ENCODE data around the gene TRIM3. TPM values are rescaled to one million over a fixed set of nuclear protein-coding genes. Genes with fewer than 3 reads are reported as not detected.

The TRIM3 gene
- total RNA-seq, 1 experiment from 2014 or later: 7.4 TPM

DNA sequence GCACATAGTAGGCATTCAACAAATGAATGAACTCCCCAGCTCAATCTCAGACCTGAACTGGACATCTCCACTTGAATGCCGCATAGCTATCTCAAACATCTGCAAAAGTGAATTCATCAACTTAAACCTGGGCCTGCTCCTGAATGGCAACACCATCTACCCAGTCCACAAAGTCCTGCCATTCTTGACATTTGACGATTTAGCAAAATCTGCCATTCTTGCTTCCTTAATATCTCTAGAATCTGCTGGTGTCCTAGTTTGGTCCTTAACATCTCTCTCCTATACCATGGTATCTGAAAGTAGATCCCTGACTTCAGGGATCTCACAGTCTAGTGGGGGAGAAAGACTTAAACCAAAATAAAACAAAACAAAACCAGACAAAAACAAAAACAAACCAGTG is 20.6 kb downstream of the TRIM3 start:
- TF ChIP-seq, protein P1, sequence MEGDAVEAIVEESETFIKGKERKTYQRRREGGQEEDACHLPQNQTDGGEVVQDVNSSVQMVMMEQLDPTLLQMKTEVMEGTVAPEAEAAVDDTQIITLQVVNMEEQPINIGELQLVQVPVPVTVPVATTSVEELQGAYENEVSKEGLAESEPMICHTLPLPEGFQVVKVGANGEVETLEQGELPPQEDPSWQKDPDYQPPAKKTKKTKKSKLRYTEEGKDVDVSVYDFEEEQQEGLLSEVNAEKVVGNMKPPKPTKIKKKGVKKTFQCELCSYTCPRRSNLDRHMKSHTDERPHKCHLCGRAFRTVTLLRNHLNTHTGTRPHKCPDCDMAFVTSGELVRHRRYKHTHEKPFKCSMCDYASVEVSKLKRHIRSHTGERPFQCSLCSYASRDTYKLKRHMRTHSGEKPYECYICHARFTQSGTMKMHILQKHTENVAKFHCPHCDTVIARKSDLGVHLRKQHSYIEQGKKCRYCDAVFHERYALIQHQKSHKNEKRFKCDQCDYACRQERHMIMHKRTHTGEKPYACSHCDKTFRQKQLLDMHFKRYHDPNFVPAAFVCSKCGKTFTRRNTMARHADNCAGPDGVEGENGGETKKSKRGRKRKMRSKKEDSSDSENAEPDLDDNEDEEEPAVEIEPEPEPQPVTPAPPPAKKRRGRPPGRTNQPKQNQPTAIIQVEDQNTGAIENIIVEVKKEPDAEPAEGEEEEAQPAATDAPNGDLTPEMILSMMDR (IDR thresholded peaks at IDR 0.05; ENCODE audit: unreplicated experiment): no peak
- no peaks in the 10 kb centered on the region for H3K27me3 Mint-ChIP-seq (ENCODE audit: insufficient read depth, unreplicated experiment)
- H3K4me3 Mint-ChIP-seq (ENCODE audit: unreplicated experiment): no peak overlapping the region
- H3K36me3 Mint-ChIP-seq (ENCODE audit: insufficient read depth, unreplicated experiment): no peaks in the 10 kb centered on the region
- no peaks in the 10 kb centered on the region for H3K4me1 Mint-ChIP-seq (ENCODE audit: insufficient read depth, unreplicated experiment)
- DNase-seq (ENCODE audit: unreplicated experiment): no peak
- POLR2A ChIA-PET: interaction anchor here (1.1 kb wide), 1 partner anchor 22 kb away, joined by 3 read pairs; no protein-coding TSS in a partner anchor
- H3K9me3 Mint-ChIP-seq (ENCODE audit: unreplicated experiment): no peaks in the 10 kb centered on the region
- BruUV-seq (replicated peaks): no TSS peak
- CTCF ChIA-PET: interaction anchor here (0.6 to 5.5 kb wide), 7 partner anchors 10 to 93 kb away, joined by 3 to 79 read pairs (median 4); partner anchors contain the start of gene HPX
- H3K27ac Mint-ChIP-seq (ENCODE audit: low read depth, unreplicated experiment): no peak overlapping the region
- intact Hi-C loops (cut with micrococcal nuclease): no loop called here

DNA sequence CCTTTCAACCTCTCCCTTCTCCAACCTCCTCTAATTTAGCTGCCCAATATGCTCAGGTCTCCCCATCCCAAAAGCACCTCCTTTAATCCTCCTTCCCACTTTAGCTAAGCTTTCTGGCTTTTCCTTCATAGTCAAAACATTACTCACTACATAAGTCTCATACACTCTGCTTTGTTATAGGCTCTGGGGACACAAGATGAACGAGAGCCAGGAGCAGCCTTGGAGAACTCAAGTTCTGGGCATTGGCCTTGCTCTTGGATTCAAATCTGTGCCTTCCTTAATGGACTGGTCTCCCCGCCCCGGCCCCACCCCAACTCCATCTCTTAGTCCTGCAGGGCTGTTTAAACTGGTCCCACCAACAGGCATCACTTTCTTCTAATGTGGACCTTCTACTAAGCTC is 21.5 kb downstream of the TRIM3 start:
- CTCF ChIA-PET: interaction anchor here (0.6 to 5.5 kb wide), 7 partner anchors 9 to 1308 kb away, joined by 3 to 79 read pairs (median 4); partner anchors contain the start of gene HPX
- no peaks in the 10 kb centered on the region for H3K27me3 Mint-ChIP-seq (ENCODE audit: insufficient read depth, unreplicated experiment)
- BruUV-seq (replicated peaks): no TSS peak
- intact Hi-C loops (cut with micrococcal nuclease): no loop called here
- POLR2A ChIA-PET: no interaction called here
- no peaks in the 10 kb centered on the region for H3K36me3 Mint-ChIP-seq (ENCODE audit: insufficient read depth, unreplicated experiment)
- H3K4me3 Mint-ChIP-seq (ENCODE audit: unreplicated experiment): no peak overlapping the region
- DNase-seq (ENCODE audit: unreplicated experiment): no peak
- no peaks in the 10 kb centered on the region for H3K4me1 Mint-ChIP-seq (ENCODE audit: insufficient read depth, unreplicated experiment)
- no peak overlapping the region for H3K27ac Mint-ChIP-seq (ENCODE audit: low read depth, unreplicated experiment)
- TF ChIP-seq, protein P1 (IDR thresholded peaks at IDR 0.05; ENCODE audit: unreplicated experiment): no peak
- H3K9me3 Mint-ChIP-seq (ENCODE audit: unreplicated experiment): no peaks in the 10 kb centered on the region

- Mint-ChIP-seq H3K36me3 (ENCODE audit: insufficient read depth, unreplicated experiment) (no peaks in the 10 kb centered on the region), H3K4me3 (ENCODE audit: unreplicated experiment) (no peak overlapping the region), H3K9me3 (ENCODE audit: unreplicated experiment) (no peaks in the 10 kb centered on the region), H3K27me3 (ENCODE audit: insufficient read depth, unreplicated experiment) (no peaks in the 10 kb centered on the region), H3K27ac (ENCODE audit: low read depth, unreplicated experiment) (no peak overlapping the region), H3K4me1 (ENCODE audit: insufficient read depth, unreplicated experiment) (no peaks in the 10 kb centered on the region)
- TF ChIP-seq, protein P1 (IDR thresholded peaks at IDR 0.05; ENCODE audit: unreplicated experiment): no peak
- no TSS peak for BruUV-seq (replicated peaks)
- no peak for DNase-seq (ENCODE audit: unreplicated experiment)
- intact Hi-C loops (cut with micrococcal nuclease): no loop called here
- CTCF ChIA-PET: interaction anchor here (0.6 to 14.6 kb wide), 4 partner anchors 58 to 1897 kb away, joined by 3 to 469 read pairs (median 4); no protein-coding TSS in a partner anchor
- POLR2A ChIA-PET: interaction anchor here (0.7 kb wide), 1 partner anchor 66 kb away, joined by 3 read pairs; no protein-coding TSS in a partner anchor
These were observed 25.2 kb downstream of the TRIM3 start for GRCh38 chr11:6448574-6448973.

DNA sequence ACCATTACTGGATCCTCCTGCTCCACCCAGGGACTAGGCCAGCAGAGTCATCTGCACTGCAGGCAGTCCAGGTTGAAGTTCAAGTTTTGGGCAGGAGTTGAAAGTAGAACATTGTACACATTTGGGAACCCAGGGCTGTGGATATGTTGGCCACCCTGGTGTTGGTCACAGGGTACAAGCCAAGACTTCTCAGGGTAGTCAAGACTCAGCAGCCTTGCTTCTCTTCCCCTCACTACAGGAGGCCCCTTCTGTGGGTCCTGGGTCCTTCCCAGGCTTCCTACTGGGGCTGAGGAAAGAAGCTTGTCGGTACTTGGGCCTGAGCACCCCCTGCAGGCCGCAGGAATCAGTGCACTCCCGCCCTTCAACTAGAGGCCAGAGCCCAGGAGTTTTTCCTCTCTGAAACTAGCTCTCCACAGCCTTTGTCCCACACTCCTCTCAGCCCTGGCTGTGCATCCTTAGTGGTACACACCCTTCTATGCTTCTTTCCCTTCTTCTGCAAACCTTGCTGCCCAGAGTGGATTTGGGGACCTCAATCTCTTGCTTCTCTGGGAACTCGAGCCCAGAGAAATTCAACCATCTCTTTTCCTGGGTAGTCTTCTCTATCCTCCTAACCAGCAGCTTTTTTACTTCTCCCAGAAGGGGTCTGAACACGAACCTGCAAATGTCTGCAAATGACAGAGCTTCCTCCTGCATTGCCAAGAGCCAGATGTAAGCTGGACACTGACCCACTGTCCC is 30.3 kb downstream of the TRIM3 start:
- H3K9me3 Mint-ChIP-seq (ENCODE audit: unreplicated experiment): no peaks in the 10 kb centered on the region
- H3K4me3 Mint-ChIP-seq (ENCODE audit: unreplicated experiment): no peak overlapping the region
- CTCF ChIA-PET: interaction anchor here (0.6 to 14.6 kb wide), 44 partner anchors 11 to 1845 kb away, joined by 3 to 469 read pairs (median 4); partner anchors contain the start of genes APBB1 and SMPD1
- POLR2A ChIA-PET: interaction anchor here (0.7 to 1.6 kb wide), 4 partner anchors 14 to 90 kb away, joined by 3 to 18 read pairs (median 4); no protein-coding TSS in a partner anchor
- intact Hi-C loops (cut with micrococcal nuclease): loop anchor here (1.0 to 5.0 kb wide), 3 partner anchors 62 to 264 kb away; no protein-coding TSS in a partner anchor
- H3K27me3 Mint-ChIP-seq (ENCODE audit: insufficient read depth, unreplicated experiment): no peaks in the 10 kb centered on the region
- no peak overlapping the region for H3K27ac Mint-ChIP-seq (ENCODE audit: low read depth, unreplicated experiment)
- no peaks in the 10 kb centered on the region for H3K4me1 Mint-ChIP-seq (ENCODE audit: insufficient read depth, unreplicated experiment)
- H3K36me3 Mint-ChIP-seq (ENCODE audit: insufficient read depth, unreplicated experiment): no peaks in the 10 kb centered on the region
- TF ChIP-seq, protein P1 (IDR thresholded peaks at IDR 0.05; ENCODE audit: unreplicated experiment): peak; percentile 88
- BruUV-seq (replicated peaks): no TSS peak
- peak; percentile 57 for DNase-seq (ENCODE audit: unreplicated experiment)

Measured in MCF 10A (cell line).